ENCODE measurements around the gene PURB. TPM values are rescaled to one million over a fixed set of nuclear protein-coding genes. Genes with fewer than 3 reads are reported as not detected.

PURB gene
- total RNA-seq, 1 experiment from 2014 or later = 25.2 TPM

- DNase-seq (ENCODE audit: low read depth, low spot score) (peak; percentile 47), ATAC-seq (peak; percentile 92)
- Histone ChIP-seq H3K36me3 (ENCODE audit: control insufficient read depth, insufficient read depth, low read length) (no peaks in the 10 kb centered on the region), H3K9me3 (ENCODE audit: control insufficient read depth, insufficient read depth, low read depth, low read length) (0 out of 2 replicates have a peak, but pooled peaks cover 3% of the 10 kb centered on the region), H3K27ac (ENCODE audit: low read length) (no peak overlapping the region), H3K27me3 (ENCODE audit: control insufficient read depth, insufficient read depth, low read length) (no peaks in the 10 kb centered on the region), H3K4me1 (ENCODE audit: control insufficient read depth, insufficient read depth, low read length) (no peaks in the 10 kb centered on the region), H3K4me3 (ENCODE audit: low read depth in 2 of 2, low read length in 2 of 2) (no peak overlapping the region)
- no TSS peak for BruUV-seq (replicated peaks)
- intact Hi-C loops (cut with micrococcal nuclease; ENCODE audit: unreplicated experiment) (loop anchor here (2.0 kb wide), 1 partner anchor 65 kb away; no protein-coding TSS in a partner anchor), in situ Hi-C loops (cut with HindIII; ENCODE audit: low pct_unique_long_range_greater_than_20kb, low sequenced_read_pairs) (no loop called here)
- ChIA-PET POLR2A (no interaction called here), CTCF (interaction anchor here (0.6 kb wide), 1 partner anchor 25 kb away, joined by 3 read pairs; no protein-coding TSS in a partner anchor)
- TF ChIP-seq SIN3A (IDR thresholded peaks at IDR 0.05; ENCODE audit: borderline replicate concordance, insufficient read depth, low read depth, low read length) (no peak), REST (IDR thresholded peaks at IDR 0.05; ENCODE audit: insufficient read depth in 1 of 2, low read depth in 2 of 2, low read length in 1 of 2) (no peak), CTCF (IDR thresholded peaks at IDR 0.05) (peak; percentile 90)
These were observed 36.4 kb upstream of the PURB start for GRCh38 chr7:44921607-44922350.

- in situ Hi-C loops (cut with HindIII; ENCODE audit: low pct_unique_long_range_greater_than_20kb, low sequenced_read_pairs) (no loop called here), intact Hi-C loops (cut with micrococcal nuclease; ENCODE audit: unreplicated experiment) (no loop called here)
- CTCF ChIA-PET = interaction anchor here (0.6 kb wide), 1 partner anchor 10 kb away, joined by 4 read pairs; no protein-coding TSS in a partner anchor
- 0 out of 2 replicates have a peak, but pooled peaks cover 3% of the 10 kb centered on the region for H3K9me3 ChIP-seq (ENCODE audit: control insufficient read depth, insufficient read depth, low read depth, low read length)
- ATAC-seq = no peak
- POLR2A ChIA-PET = interaction anchor here (0.7 kb wide), 1 partner anchor 1667 kb away, joined by 5 read pairs; no protein-coding TSS in a partner anchor
- no peak overlapping the region for H3K27ac ChIP-seq (ENCODE audit: low read length)
- TF ChIP-seq POLR2AphosphoS5 (IDR thresholded peaks at IDR 0.05; ENCODE audit: low read depth, low read length) (no peak), SIN3A (IDR thresholded peaks at IDR 0.05; ENCODE audit: borderline replicate concordance, insufficient read depth, low read depth, low read length) (no peak), REST (IDR thresholded peaks at IDR 0.05; ENCODE audit: insufficient read depth in 1 of 2, low read depth in 2 of 2, low read length in 1 of 2) (no peak), CTCF (IDR thresholded peaks at IDR 0.05) (no peak), TCF7L2 (IDR thresholded peaks at IDR 0.05; ENCODE audit: low read depth, low read length) (no peak)
- H3K4me1 ChIP-seq (ENCODE audit: control insufficient read depth, insufficient read depth, low read length) = no peaks in the 10 kb centered on the region
- H3K36me3 ChIP-seq (ENCODE audit: control insufficient read depth, insufficient read depth, low read length) = no peaks in the 10 kb centered on the region
- no peaks in the 10 kb centered on the region for H3K27me3 ChIP-seq (ENCODE audit: control insufficient read depth, insufficient read depth, low read length)
- no peak overlapping the region for H3K4me3 ChIP-seq (ENCODE audit: low read depth in 2 of 2, low read length in 2 of 2)
- no peak for DNase-seq (ENCODE audit: low read depth, low spot score)
- BruUV-seq (replicated peaks) = no TSS peak
These were observed 34.8 kb upstream of the PURB start for GRCh38 chr7:44920119-44920518.
